SU-DHL-6 (cell line): ENCODE data around the gene DET1.

Source experiments
- H2AFZ ChIP-seq: fragments of 200-600 bp; sonication (generic); 2 replicates; pipeline ENCODE4 v1.6.1; 2014; ENCODE audit warnings: low read depth, mild to moderate bottlenecking, moderate library complexity, mixed read lengths, antibody characterized with exemption, low read length; ENCODE audit not compliant: severe bottlenecking
- H3F3A ChIP-seq: fragments of 200-600 bp; shearing (Covaris generic); 2 replicates; pipeline ENCODE4 v1.6.0; 2016; ENCODE audit warnings: antibody characterized with exemption, mild to moderate bottlenecking; ENCODE audit not compliant: insufficient read depth
- H3K27ac ChIP-seq: fragments of 200-600 bp; sonication (generic); 2 replicates; pipeline ENCODE4 v1.5.1; 2016; ENCODE audit warnings: low read depth, mild to moderate bottlenecking, low read length, moderate library complexity, mixed read lengths
- H3K27me3 ChIP-seq: fragments of 200-600 bp; sonication (generic), shearing (Covaris generic); 2 replicates; pipeline ENCODE4 v1.6.0; 2014; ENCODE audit warnings: mild to moderate bottlenecking, low read length
- H3K36me3 ChIP-seq: fragments of 200-600 bp; sonication (generic); 2 replicates; pipeline ENCODE4 v1.6.1; 2014; ENCODE audit warnings: mild to moderate bottlenecking, low read length, mixed read lengths
- H3K4me2 ChIP-seq: fragments of 300-600, 200-600 bp; shearing (Covaris generic), sonication (generic); 2 replicates; pipeline ENCODE4 v1.6.0; 2014; ENCODE audit warnings: low read length, low read depth, mild to moderate bottlenecking; ENCODE audit not compliant: poor library complexity, severe bottlenecking
- H3K4me3 ChIP-seq: fragments of 200-600 bp; sonication (generic); 2 replicates; pipeline ENCODE4 v1.5.1; 2014; ENCODE audit warnings: antibody characterized with exemption, low read length, mild to moderate bottlenecking, mixed read lengths; ENCODE audit not compliant: insufficient read depth, poor library complexity, severe bottlenecking
- H3K79me2 ChIP-seq: fragments of 200-600 bp; sonication (generic); 2 replicates; pipeline ENCODE4 v1.6.1; 2014; ENCODE audit warnings: mild to moderate bottlenecking, low read length, moderate library complexity; ENCODE audit not compliant: insufficient read depth
- H3K9ac ChIP-seq: fragments of 200-600 bp; sonication (generic); 2 replicates; pipeline ENCODE4 v1.7.0; 2014; ENCODE audit warnings: mild to moderate bottlenecking, low read length
- H3K9me2 ChIP-seq: fragments of 200-600 bp; sonication (generic); replicated peaks from 2 replicates; pipeline ENCODE4 v1.6.1; 2014; ENCODE audit warnings: low read length; ENCODE audit not compliant: insufficient read depth
- H3K9me3 ChIP-seq: fragments of 200-600 bp; sonication (generic); 2 replicates; pipeline ENCODE4 v1.6.1; 2014; ENCODE audit warnings: low read length, mixed read lengths; ENCODE audit not compliant: insufficient read depth
- H4K20me1 ChIP-seq: fragments of 200-600 bp; sonication (generic); 2 replicates; pipeline ENCODE4 v1.6.1; 2014; ENCODE audit warnings: low read depth, mild to moderate bottlenecking, antibody characterized with exemption, low read length, moderate library complexity, mixed read lengths
- CTCF ChIP-seq: fragments of 200-600 bp; sonication (generic); IDR thresholded peaks from one replicate; pipeline ENCODE4 v1.5.1; 2017; ENCODE audit warnings: antibody characterized with exemption, mild to moderate bottlenecking, low read length, moderate library complexity; ENCODE audit not compliant: insufficient read depth, poor library complexity, severe bottlenecking
- EZH2phosphoT487 ChIP-seq: fragments of 200-600 bp; sonication (generic), shearing (Covaris generic); conservative IDR thresholded peaks from 2 replicates; pipeline ENCODE4 v1.6.1; 2018; ENCODE audit warnings: mild to moderate bottlenecking, antibody characterized with exemption, low read length, moderate library complexity, mixed read lengths

The DET1 gene

GRCh38 chr15:88586401-88587162 lies 40.1 kb upstream of the DET1 start:
- H2AFZ ChIP-seq: no peak overlapping the region
- no peaks in the 10 kb centered on the region for H3K27me3 ChIP-seq
- no peak overlapping the region for H3K9ac ChIP-seq
- no peaks in the 10 kb centered on the region for H3K79me2 ChIP-seq
- H3K4me2 ChIP-seq: no peak overlapping the region
- no peaks in the 10 kb centered on the region for H4K20me1 ChIP-seq
- no peaks in the 10 kb centered on the region for H3K36me3 ChIP-seq
- H3F3A ChIP-seq: no peaks in the 10 kb centered on the region
- no peaks in the 10 kb centered on the region for H3K9me3 ChIP-seq
- no peak for TF ChIP-seq EZH2phosphoT487
- no peak for TF ChIP-seq CTCF
- H3K27ac ChIP-seq: no peak overlapping the region
- no peak overlapping the region for H3K4me3 ChIP-seq
- no peaks in the 10 kb centered on the region for H3K9me2 ChIP-seq

- no peaks in the 10 kb centered on the region for H3K79me2 ChIP-seq
- no peak overlapping the region for H3K4me2 ChIP-seq
- H4K20me1 ChIP-seq: no peaks in the 10 kb centered on the region
- H3K4me3 ChIP-seq: no peak overlapping the region
- H3K27me3 ChIP-seq: no peaks in the 10 kb centered on the region
- no peaks in the 10 kb centered on the region for H3K36me3 ChIP-seq
- no peak overlapping the region for H3K9ac ChIP-seq
- no peaks in the 10 kb centered on the region for H3K9me3 ChIP-seq
- H2AFZ ChIP-seq: no peak overlapping the region
- no peak overlapping the region for H3K27ac ChIP-seq
- TF ChIP-seq CTCF (no peak), EZH2phosphoT487 (no peak)
- H3K9me2 ChIP-seq: no peaks in the 10 kb centered on the region
- H3F3A ChIP-seq: no peaks in the 10 kb centered on the region
These were observed 34.1 kb upstream of the DET1 start for GRCh38 chr15:88580532-88580931.

GRCh38 chr15:88579322-88579721 lies 32.8 kb upstream of the DET1 start:
- Histone ChIP-seq H3K79me2 (no peaks in the 10 kb centered on the region), H3K9ac (no peak overlapping the region), H3K4me2 (no peak overlapping the region), H3K9me3 (no peaks in the 10 kb centered on the region), H3K36me3 (no peaks in the 10 kb centered on the region), H2AFZ (no peak overlapping the region), H3K27ac (no peak overlapping the region), H4K20me1 (no peaks in the 10 kb centered on the region), H3K4me3 (no peak overlapping the region), H3K27me3 (no peaks in the 10 kb centered on the region), H3K9me2 (no peaks in the 10 kb centered on the region), H3F3A (no peaks in the 10 kb centered on the region)
- no peak for TF ChIP-seq CTCF
- TF ChIP-seq EZH2phosphoT487: no peak
